Naive B cell (primary cell): ENCODE results near the gene VEGFD. TPM values are rescaled to one million over a fixed set of nuclear protein-coding genes. Genes with fewer than 3 reads are reported as not detected.
A peak's percentile ranks its signal among the peaks of the same experiment; 100 is the strongest.

Experiments used
- ATAC-seq, 2 donors: fragments of 150-1000 bp; cut with Tn5 transposase; 2 replicates each; pipeline ENCODE4 v1.10.0; 2021; ENCODE audit warnings: low read depth in 2 of 2, mild to moderate bottlenecking in 2 of 2, moderate library complexity in 2 of 2
- DNase-seq: peaks from one replicate; pipeline ENCODE4 v3.0.0; 2022
- H3K27ac Mint-ChIP-seq, 6 donors: one replicate each; pipeline ENCODE4 v1.8.0; 2020 to 2022; ENCODE audit warnings: mild to moderate bottlenecking in 6 of 6, mixed read lengths in 6 of 6, moderate library complexity in 5 of 6, inconsistent platforms in 2 of 6
- H3K27me3 Mint-ChIP-seq, 3 donors: one replicate each; pipeline ENCODE4 v1.8.0; 2021 to 2022; ENCODE audit warnings: mixed read lengths in 3 of 3, mild to moderate bottlenecking in 1 of 3
- H3K36me3 Mint-ChIP-seq, 2 donors: one replicate each; pipeline ENCODE4 v1.8.0; 2020 to 2022; ENCODE audit warnings: mixed read lengths in 2 of 2, inconsistent platforms in 1 of 2, mild to moderate bottlenecking in 1 of 2
- H3K4me1 Mint-ChIP-seq, 3 donors: one replicate each; pipeline ENCODE4 v1.8.0; 2020 to 2022; ENCODE audit warnings: mixed read lengths in 3 of 3, inconsistent platforms in 1 of 3, mild to moderate bottlenecking in 1 of 3, moderate library complexity in 1 of 3
- H3K4me3 Mint-ChIP-seq, 8 donors: one replicate each; pipeline ENCODE4 v1.8.0; 2020 to 2022; ENCODE audit warnings: mild to moderate bottlenecking in 8 of 8, mixed read lengths in 8 of 8, moderate library complexity in 8 of 8, inconsistent platforms in 2 of 8
- H3K9me3 Mint-ChIP-seq, 7 donors: one replicate each; pipeline ENCODE4 v1.8.0; 2020 to 2022; ENCODE audit warnings: mixed read lengths in 7 of 7, mild to moderate bottlenecking in 5 of 7, inconsistent platforms in 2 of 7, moderate library complexity in 1 of 7
- polyA plus RNA-seq, 6 donors: library from polyadenylated mRNA; unstranded; fragments of 300-500 nt; fragmentation: Illumina TruSeq; gene quantifications; one replicate each; pipeline ENCODE4 v1.2.3, GENCODE V29; 2021; ENCODE audit warnings: low read depth in 6 of 6

VEGFD gene
- not detected for polyA plus RNA-seq

GRCh38 chrX:15384304-15384703 lies at the start of gene VEGFD:
VEGFD (minus strand) TSS chrX:15384413; CDS start chrX:15383946, 467 bp downstream.
- Mint-ChIP-seq H3K27me3 (peaks cover 0 to 52% (median 9%) of the 10 kb centered on the region in 3 donors), H3K27ac (no peak within 1 kb of the TSS), H3K4me1 (no peaks in the 10 kb centered on the region), H3K4me3 (no peak within 1 kb of the TSS), H3K36me3 (no peaks in the 10 kb centered on the region), H3K9me3 (peaks cover 0 to 4% (median 0%) of the 10 kb centered on the region in 7 donors)
- ATAC-seq (no peak), DNase-seq (no peak)

GRCh38 chrX:15430584-15430983 lies 46.4 kb upstream of the VEGFD start:
- ATAC-seq (no peak), DNase-seq (no peak)
- H3K36me3 Mint-ChIP-seq = peaks cover 0 to 11% of the 10 kb centered on the region in 2 donors
- H3K27me3 Mint-ChIP-seq = peaks cover 10 to 45% (median 14%) of the 10 kb centered on the region in 3 donors
- H3K4me1 Mint-ChIP-seq = no peaks in the 10 kb centered on the region
- H3K9me3 Mint-ChIP-seq = peaks cover 0 to 18% (median 2%) of the 10 kb centered on the region in 7 donors
- H3K27ac Mint-ChIP-seq = no peak overlapping the region
- H3K4me3 Mint-ChIP-seq = no peak overlapping the region

- DNase-seq = no peak
These were observed 45.9 kb upstream of the VEGFD start for GRCh38 chrX:15430076-15430475.

GRCh38 chrX:15425024-15425423 lies 40.8 kb upstream of the VEGFD start:
- DNase-seq (no peak), ATAC-seq (no peak)
- Mint-ChIP-seq H3K4me3 (no peak overlapping the region), H3K27ac (no peak overlapping the region), H3K9me3 (peaks cover 0 to 10% (median 5%) of the 10 kb centered on the region in 7 donors), H3K27me3 (peaks cover 0 to 10% (median 3%) of the 10 kb centered on the region in 3 donors), H3K4me1 (no peaks in the 10 kb centered on the region), H3K36me3 (no peaks in the 10 kb centered on the region)

More at GRCh38 chrX:15430076-15430475, 45.9 kb upstream of the VEGFD start:
- no peak overlapping the region for H3K4me3 Mint-ChIP-seq
- H3K9me3 Mint-ChIP-seq = peaks cover 0 to 18% (median 2%) of the 10 kb centered on the region in 7 donors
- no peak for ATAC-seq
- H3K4me1 Mint-ChIP-seq = no peaks in the 10 kb centered on the region
- no peak overlapping the region for H3K27ac Mint-ChIP-seq
- H3K27me3 Mint-ChIP-seq = peaks cover 6 to 45% (median 14%) of the 10 kb centered on the region in 3 donors
- peaks cover 0 to 11% of the 10 kb centered on the region in 2 donors for H3K36me3 Mint-ChIP-seq

- DNase-seq (no peak), ATAC-seq (no peak)
- no peaks in the 10 kb centered on the region for H3K36me3 Mint-ChIP-seq
- peaks cover 2 to 34% (median 12%) of the 10 kb centered on the region in 7 donors for H3K9me3 Mint-ChIP-seq
- no peaks in the 10 kb centered on the region for H3K4me1 Mint-ChIP-seq
- no peak overlapping the region for H3K27ac Mint-ChIP-seq
- H3K27me3 Mint-ChIP-seq = no peaks in the 10 kb centered on the region
- no peak overlapping the region for H3K4me3 Mint-ChIP-seq
These were observed 34.5 kb upstream of the VEGFD start for GRCh38 chrX:15418707-15419181.

GRCh38 chrX:15418041-15418706 lies 34.0 kb upstream of the VEGFD start:
- H3K9me3 Mint-ChIP-seq = peaks cover 2 to 34% (median 12%) of the 10 kb centered on the region in 7 donors
- ATAC-seq (no peak), DNase-seq (no peak)
- H3K27me3 Mint-ChIP-seq = peaks cover 0 to 6% (median 0%) of the 10 kb centered on the region in 3 donors
- H3K4me3 Mint-ChIP-seq = no peak overlapping the region
- no peaks in the 10 kb centered on the region for H3K4me1 Mint-ChIP-seq
- no peaks in the 10 kb centered on the region for H3K36me3 Mint-ChIP-seq
- H3K27ac Mint-ChIP-seq = no peak overlapping the region

- Mint-ChIP-seq H3K9me3 (peaks cover 2 to 25% (median 7%) of the 10 kb centered on the region in 7 donors), H3K4me1 (no peaks in the 10 kb centered on the region), H3K27ac (no peak overlapping the region), H3K36me3 (no peaks in the 10 kb centered on the region), H3K4me3 (no peak overlapping the region), H3K27me3 (peaks cover 0 to 17% (median 3%) of the 10 kb centered on the region in 3 donors)
- DNase-seq (no peak), ATAC-seq (no peak)
These were observed 32.1 kb upstream of the VEGFD start for GRCh38 chrX:15416133-15416993.

- ATAC-seq = no peak
- Mint-ChIP-seq H3K4me1 (no peaks in the 10 kb centered on the region), H3K36me3 (no peaks in the 10 kb centered on the region), H3K9me3 (peaks cover 2 to 18% (median 8%) of the 10 kb centered on the region in 7 donors), H3K27me3 (peaks cover 0 to 31% (median 3%) of the 10 kb centered on the region in 3 donors), H3K4me3 (no peak overlapping the region), H3K27ac (no peak overlapping the region)
- no peak for DNase-seq
These were observed 28.9 kb upstream of the VEGFD start for GRCh38 chrX:15413101-15413500.

- Mint-ChIP-seq H3K27ac (no peak overlapping the region), H3K36me3 (no peaks in the 10 kb centered on the region), H3K4me1 (no peaks in the 10 kb centered on the region), H3K9me3 (peaks cover 0 to 4% (median 0%) of the 10 kb centered on the region in 7 donors), H3K27me3 (peaks cover 0 to 31% (median 3%) of the 10 kb centered on the region in 3 donors), H3K4me3 (no peak overlapping the region)
- ATAC-seq (no peak), DNase-seq (no peak)
These were observed 26.7 kb upstream of the VEGFD start for GRCh38 chrX:15410947-15411346.

- no peak overlapping the region for H3K4me3 Mint-ChIP-seq
- H3K36me3 Mint-ChIP-seq = no peaks in the 10 kb centered on the region
- H3K27ac Mint-ChIP-seq = no peak overlapping the region
- DNase-seq (no peak), ATAC-seq (no peak)
- no peaks in the 10 kb centered on the region for H3K4me1 Mint-ChIP-seq
- peaks cover 0 to 4% (median 0%) of the 10 kb centered on the region in 7 donors for H3K9me3 Mint-ChIP-seq
- H3K27me3 Mint-ChIP-seq = peaks cover 0 to 31% (median 3%) of the 10 kb centered on the region in 3 donors
These were observed 26.2 kb upstream of the VEGFD start for GRCh38 chrX:15410430-15410829.

- DNase-seq (no peak), ATAC-seq (no peak)
- no peak overlapping the region for H3K4me3 Mint-ChIP-seq
- H3K27ac Mint-ChIP-seq = no peak overlapping the region
- H3K4me1 Mint-ChIP-seq = no peaks in the 10 kb centered on the region
- no peaks in the 10 kb centered on the region for H3K36me3 Mint-ChIP-seq
- H3K27me3 Mint-ChIP-seq = peaks cover 0 to 21% (median 0%) of the 10 kb centered on the region in 3 donors
- H3K9me3 Mint-ChIP-seq = peaks cover 0 to 7% (median 0%) of the 10 kb centered on the region in 7 donors
These were observed 21.6 kb upstream of the VEGFD start for GRCh38 chrX:15405846-15406245.

GRCh38 chrX:15404401-15405096 lies 20.3 kb upstream of the VEGFD start:
- Mint-ChIP-seq H3K36me3 (no peaks in the 10 kb centered on the region), H3K4me1 (no peaks in the 10 kb centered on the region), H3K27me3 (peaks cover 0 to 20% (median 0%) of the 10 kb centered on the region in 3 donors), H3K27ac (peak overlapping the region in 1 of 6 donors; percentile 22), H3K9me3 (peaks cover 0 to 7% (median 0%) of the 10 kb centered on the region in 7 donors), H3K4me3 (no peak overlapping the region)
- no peak for DNase-seq
- ATAC-seq = no peak

GRCh38 chrX:15401378-15401777 lies 17.2 kb upstream of the VEGFD start:
- H3K27ac Mint-ChIP-seq = no peak overlapping the region
- no peak overlapping the region for H3K4me3 Mint-ChIP-seq
- H3K9me3 Mint-ChIP-seq = peaks cover 0 to 3% (median 0%) of the 10 kb centered on the region in 7 donors
- no peaks in the 10 kb centered on the region for H3K4me1 Mint-ChIP-seq
- H3K27me3 Mint-ChIP-seq = peaks cover 0 to 20% (median 0%) of the 10 kb centered on the region in 3 donors
- no peak for ATAC-seq
- no peak for DNase-seq
- H3K36me3 Mint-ChIP-seq = no peaks in the 10 kb centered on the region
